Measurements from ENCODE around the gene SARS1.

Gene SARS1

DNA sequence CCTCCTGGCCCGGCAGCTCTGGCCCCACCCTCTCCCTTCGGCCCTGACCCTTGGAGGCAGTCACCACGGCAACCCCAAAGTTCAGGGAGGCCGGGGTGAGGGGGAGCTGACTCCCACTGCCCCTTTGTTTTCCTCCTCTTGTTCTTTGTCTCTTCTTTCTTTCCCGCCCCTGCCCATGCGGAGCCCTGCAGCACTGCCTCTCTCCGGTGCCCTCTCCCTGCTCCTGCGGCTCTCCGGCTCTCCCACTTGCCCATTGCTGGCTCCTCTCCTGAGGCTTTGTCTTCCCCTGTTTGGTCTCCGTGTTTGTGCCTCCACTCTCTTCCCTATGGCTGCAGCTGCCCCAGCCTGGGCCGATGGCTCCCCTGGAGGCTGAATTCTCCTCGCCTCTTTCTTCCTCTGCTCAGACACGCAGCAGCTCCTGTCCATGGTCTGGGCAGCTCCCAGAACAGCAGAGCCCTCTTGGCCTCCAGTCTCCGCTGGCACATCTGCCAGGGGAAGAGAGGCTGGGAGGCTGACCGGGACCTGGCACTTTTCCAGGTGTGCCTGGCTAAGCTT is 41.5 kb downstream of the SARS1 start:
- no peaks in the 10 kb centered on the region for H3K79me2 ChIP-seq (ENCODE audit: insufficient read depth, low read length)
- peaks cover 6% of the 10 kb centered on the region for H3K27me3 ChIP-seq (ENCODE audit: insufficient read depth, low read length, poor library complexity, severe bottlenecking)
- H4K20me1 ChIP-seq (ENCODE audit: insufficient read depth, low read length, poor library complexity, severe bottlenecking), result no peaks in the 10 kb centered on the region
- H3K36me3 ChIP-seq (ENCODE audit: insufficient read depth, low read length), result no peaks in the 10 kb centered on the region
- no peak overlapping the region for H3K4me2 ChIP-seq (ENCODE audit: low read depth, low read length, poor library complexity, severe bottlenecking)
- no peak overlapping the region for H3K4me3 ChIP-seq (ENCODE audit: low read length, poor library complexity, severe bottlenecking)
- TF ChIP-seq, protein P1, sequence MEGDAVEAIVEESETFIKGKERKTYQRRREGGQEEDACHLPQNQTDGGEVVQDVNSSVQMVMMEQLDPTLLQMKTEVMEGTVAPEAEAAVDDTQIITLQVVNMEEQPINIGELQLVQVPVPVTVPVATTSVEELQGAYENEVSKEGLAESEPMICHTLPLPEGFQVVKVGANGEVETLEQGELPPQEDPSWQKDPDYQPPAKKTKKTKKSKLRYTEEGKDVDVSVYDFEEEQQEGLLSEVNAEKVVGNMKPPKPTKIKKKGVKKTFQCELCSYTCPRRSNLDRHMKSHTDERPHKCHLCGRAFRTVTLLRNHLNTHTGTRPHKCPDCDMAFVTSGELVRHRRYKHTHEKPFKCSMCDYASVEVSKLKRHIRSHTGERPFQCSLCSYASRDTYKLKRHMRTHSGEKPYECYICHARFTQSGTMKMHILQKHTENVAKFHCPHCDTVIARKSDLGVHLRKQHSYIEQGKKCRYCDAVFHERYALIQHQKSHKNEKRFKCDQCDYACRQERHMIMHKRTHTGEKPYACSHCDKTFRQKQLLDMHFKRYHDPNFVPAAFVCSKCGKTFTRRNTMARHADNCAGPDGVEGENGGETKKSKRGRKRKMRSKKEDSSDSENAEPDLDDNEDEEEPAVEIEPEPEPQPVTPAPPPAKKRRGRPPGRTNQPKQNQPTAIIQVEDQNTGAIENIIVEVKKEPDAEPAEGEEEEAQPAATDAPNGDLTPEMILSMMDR (conservative IDR thresholded peaks at IDR 0.05; ENCODE audit: low read length), result no peak
- TF ChIP-seq EZH2phosphoT487 (IDR thresholded peaks at IDR 0.05; ENCODE audit: borderline replicate concordance), result no peak
- H3K9ac ChIP-seq (ENCODE audit: low read depth, low read length, poor library complexity, severe bottlenecking), result no peak overlapping the region
- H3K9me2 ChIP-seq (replicated peaks; ENCODE audit: low read depth, low read length), result no peaks in the 10 kb centered on the region
- H3K4me1 ChIP-seq (ENCODE audit: insufficient read depth, low read length, poor library complexity, severe bottlenecking), result no peaks in the 10 kb centered on the region
- H3F3A ChIP-seq (ENCODE audit: low read depth), result no peaks in the 10 kb centered on the region
- no peak overlapping the region for H2AFZ ChIP-seq (ENCODE audit: low read length)
- H3K9me3 ChIP-seq (ENCODE audit: insufficient read depth, low read depth, low read length), result no peaks in the 10 kb centered on the region

DNA sequence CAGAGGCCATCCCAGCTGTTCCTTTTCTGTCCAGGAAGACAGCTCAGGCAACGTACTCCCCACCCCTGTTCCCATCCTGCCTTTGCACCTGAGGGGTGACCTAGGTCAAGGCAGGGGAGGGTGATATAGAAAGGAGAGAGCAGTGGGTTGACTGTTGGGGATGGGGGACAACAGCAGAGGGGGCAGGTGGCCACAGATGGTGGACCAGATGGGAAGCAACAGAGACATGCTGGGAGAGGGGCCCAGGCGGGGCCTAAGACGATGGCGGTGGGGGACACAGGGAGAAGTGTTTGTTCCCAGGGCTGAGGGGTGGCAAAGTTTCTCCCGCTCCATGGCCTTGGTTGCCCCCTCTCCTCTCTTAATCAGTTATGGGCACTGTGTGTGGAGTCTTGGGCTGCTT is 42.0 kb downstream of the SARS1 start:
- Histone ChIP-seq H3K36me3 (ENCODE audit: insufficient read depth, low read length) (no peaks in the 10 kb centered on the region), H3K9ac (ENCODE audit: low read depth, low read length, poor library complexity, severe bottlenecking) (no peak overlapping the region)
- TF ChIP-seq, protein P1 (conservative IDR thresholded peaks at IDR 0.05; ENCODE audit: low read length), result no peak
- TF ChIP-seq EZH2phosphoT487 (IDR thresholded peaks at IDR 0.05; ENCODE audit: borderline replicate concordance), result no peak

DNA sequence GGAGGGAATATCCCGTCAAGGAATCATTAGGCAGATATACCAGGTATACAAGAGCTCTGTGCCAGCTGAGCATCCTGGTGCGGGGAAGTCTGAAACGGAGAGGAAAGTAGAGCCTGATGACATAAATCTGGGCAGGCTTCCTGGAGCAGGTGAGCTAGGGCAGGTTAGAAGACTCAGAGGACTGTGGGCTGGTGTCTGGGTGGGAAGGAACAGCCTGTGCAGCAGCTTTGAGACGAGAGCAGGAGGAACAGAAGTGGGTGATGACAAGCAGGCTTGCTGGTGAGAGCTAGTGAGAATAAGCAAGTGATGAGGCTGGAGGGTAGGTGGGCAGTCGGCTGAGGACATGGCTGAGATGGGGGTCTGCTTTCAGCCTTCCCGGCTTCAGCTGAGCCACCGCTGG is 42.4 kb downstream of the SARS1 start:
- Histone ChIP-seq H3K9me3 (ENCODE audit: insufficient read depth, low read depth, low read length) (no peaks in the 10 kb centered on the region), H3K4me1 (ENCODE audit: insufficient read depth, low read length, poor library complexity, severe bottlenecking) (no peaks in the 10 kb centered on the region), H3F3A (ENCODE audit: low read depth) (no peaks in the 10 kb centered on the region), H3K4me2 (ENCODE audit: low read depth, low read length, poor library complexity, severe bottlenecking) (no peak overlapping the region), H3K27me3 (ENCODE audit: insufficient read depth, low read length, poor library complexity, severe bottlenecking) (no peaks in the 10 kb centered on the region), H3K4me3 (ENCODE audit: low read length, poor library complexity, severe bottlenecking) (no peak overlapping the region), H3K79me2 (ENCODE audit: insufficient read depth, low read length) (no peaks in the 10 kb centered on the region), H3K9me2 (replicated peaks; ENCODE audit: low read depth, low read length) (no peaks in the 10 kb centered on the region), H3K9ac (ENCODE audit: low read depth, low read length, poor library complexity, severe bottlenecking) (no peak overlapping the region), H3K36me3 (ENCODE audit: insufficient read depth, low read length) (no peaks in the 10 kb centered on the region), H4K20me1 (ENCODE audit: insufficient read depth, low read length, poor library complexity, severe bottlenecking) (no peaks in the 10 kb centered on the region), H2AFZ (ENCODE audit: low read length) (no peak overlapping the region)
- no peak for TF ChIP-seq EZH2phosphoT487 (IDR thresholded peaks at IDR 0.05; ENCODE audit: borderline replicate concordance)
- TF ChIP-seq, protein P1 (conservative IDR thresholded peaks at IDR 0.05; ENCODE audit: low read length), result no peak

More for the DNA sequence above, 42.0 kb downstream of the SARS1 start:
- Histone ChIP-seq H3K4me2 (ENCODE audit: low read depth, low read length, poor library complexity, severe bottlenecking) (no peak overlapping the region), H3K27me3 (ENCODE audit: insufficient read depth, low read length, poor library complexity, severe bottlenecking) (peaks cover 1% of the 10 kb centered on the region), H3K4me3 (ENCODE audit: low read length, poor library complexity, severe bottlenecking) (no peak overlapping the region), H2AFZ (ENCODE audit: low read length) (no peak overlapping the region), H3K9me3 (ENCODE audit: insufficient read depth, low read depth, low read length) (no peaks in the 10 kb centered on the region), H3K9me2 (replicated peaks; ENCODE audit: low read depth, low read length) (no peaks in the 10 kb centered on the region), H3F3A (ENCODE audit: low read depth) (no peaks in the 10 kb centered on the region), H3K79me2 (ENCODE audit: insufficient read depth, low read length) (no peaks in the 10 kb centered on the region), H3K4me1 (ENCODE audit: insufficient read depth, low read length, poor library complexity, severe bottlenecking) (no peaks in the 10 kb centered on the region), H4K20me1 (ENCODE audit: insufficient read depth, low read length, poor library complexity, severe bottlenecking) (no peaks in the 10 kb centered on the region)

Measured in Loucy (cell line).